Measurements from ENCODE around the gene SLC13A5.
A peak's percentile ranks its signal among the peaks of the same experiment; 100 is the strongest.
"Not testable (repeated sequence)": the region's sequence is repeated elsewhere in the genome, so short reads cannot be mapped to it uniquely, and the experiment has no call there.

The SLC13A5 gene

GRCh38 chr17:6711081-6711674, 2.0 kb downstream of the SLC13A5 start:
- DNase-seq (ENCODE audit: low read depth) = no peak

- no peak for DNase-seq (ENCODE audit: low read depth)
These were observed 2.9 kb downstream of the SLC13A5 start for GRCh38 chr17:6710317-6710716.

- no peak for DNase-seq (ENCODE audit: low read depth)
These were observed 4.7 kb downstream of the SLC13A5 start for GRCh38 chr17:6708357-6708961.

- no peak for DNase-seq (ENCODE audit: low read depth)
These were observed 6.2 kb downstream of the SLC13A5 start for GRCh38 chr17:6706996-6707395.

GRCh38 chr17:6706499-6706898, 6.7 kb downstream of the SLC13A5 start:
- DNase-seq (ENCODE audit: low read depth) = no peak

GRCh38 chr17:6704470-6705052, 8.6 kb downstream of the SLC13A5 start:
- no peak for DNase-seq (ENCODE audit: low read depth)

- no peak for DNase-seq (ENCODE audit: low read depth)
These were observed 9.4 kb downstream of the SLC13A5 start for GRCh38 chr17:6703751-6704150.

- DNase-seq (ENCODE audit: low read depth) = no peak
These were observed 10.5 kb downstream of the SLC13A5 start for GRCh38 chr17:6702567-6703215.

GRCh38 chr17:6701719-6702118, 11.4 kb downstream of the SLC13A5 start:
- DNase-seq (ENCODE audit: low read depth) = peak; percentile 8

- no peak for DNase-seq (ENCODE audit: low read depth)
These were observed 12.2 kb downstream of the SLC13A5 start for GRCh38 chr17:6700948-6701307.

GRCh38 chr17:6699997-6700947, 12.9 kb downstream of the SLC13A5 start:
- DNase-seq (ENCODE audit: low read depth) = no peak

DNA sequence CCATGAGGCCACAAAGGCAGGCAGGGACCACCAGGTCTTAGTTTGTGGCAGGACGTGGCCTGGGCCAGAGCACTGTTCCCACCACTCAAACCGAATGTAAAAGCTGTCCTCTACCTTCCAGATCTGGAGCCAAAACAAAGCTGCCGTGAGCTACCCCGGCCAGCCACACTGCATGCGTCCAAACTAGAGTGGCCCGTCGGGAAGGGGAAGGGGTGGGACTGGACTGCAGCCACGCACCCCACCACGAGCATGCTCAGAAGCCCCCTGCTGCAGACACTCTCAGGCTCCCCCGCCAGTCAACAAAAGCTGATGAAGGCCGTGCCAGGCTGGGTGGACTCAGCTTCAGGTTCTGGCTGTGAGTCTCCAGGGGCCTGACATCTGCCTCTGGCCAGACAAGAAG, 15.2 kb downstream of the SLC13A5 start:
- DNase-seq (ENCODE audit: low read depth) = no peak

GRCh38 chr17:6696906-6697305, 16.3 kb downstream of the SLC13A5 start:
- no peak for DNase-seq (ENCODE audit: low read depth)

DNA sequence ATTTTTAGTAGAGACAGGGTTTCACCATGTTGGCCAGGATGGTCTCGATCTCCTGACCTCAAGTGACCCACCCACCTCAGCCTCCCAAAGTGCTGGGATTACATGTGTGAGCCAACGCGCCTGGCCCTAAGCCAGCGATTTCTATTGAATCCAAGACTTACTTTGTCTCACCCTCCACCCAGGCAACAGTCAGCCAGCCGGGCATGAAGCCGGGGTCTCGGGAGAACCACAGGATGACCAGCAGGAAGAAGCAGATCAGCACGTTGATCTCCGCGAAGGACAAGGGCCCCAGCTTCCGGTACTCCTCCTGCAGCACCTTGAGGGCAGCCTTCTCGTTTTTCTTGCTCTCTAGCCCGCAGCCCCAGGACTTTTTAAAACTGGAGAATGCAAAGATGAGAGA, 17.6 kb downstream of the SLC13A5 start:
- DNase-seq (ENCODE audit: low read depth) = no peak

DNA sequence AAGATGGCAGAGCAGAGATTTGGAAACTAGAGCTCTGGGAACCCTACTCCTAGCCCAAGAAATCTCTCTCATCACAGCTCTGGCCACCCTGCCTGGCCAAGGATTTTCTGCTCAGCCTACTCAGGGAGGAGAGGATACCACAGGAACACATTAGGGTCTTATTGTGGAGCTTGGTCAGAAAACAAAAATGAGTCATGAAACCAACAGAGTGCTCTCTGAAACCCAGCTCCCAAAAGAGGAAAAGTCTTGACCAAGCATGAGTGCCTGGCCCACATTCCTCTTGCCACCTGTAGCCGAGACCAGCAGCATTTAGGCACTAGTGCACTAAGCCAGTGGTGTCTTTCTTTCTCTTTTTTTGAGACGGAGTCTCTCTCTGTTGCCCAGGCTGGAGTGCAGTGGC, 18.1 kb downstream of the SLC13A5 start:
- DNase-seq (ENCODE audit: low read depth) = no peak

GRCh38 chr17:6691958-6692357, 21.2 kb downstream of the SLC13A5 start:
- DNase-seq (ENCODE audit: low read depth) = not testable (repeated sequence)

- DNase-seq (ENCODE audit: low read depth) = no peak
These were observed 21.6 kb downstream of the SLC13A5 start for GRCh38 chr17:6691546-6691945.

DNA sequence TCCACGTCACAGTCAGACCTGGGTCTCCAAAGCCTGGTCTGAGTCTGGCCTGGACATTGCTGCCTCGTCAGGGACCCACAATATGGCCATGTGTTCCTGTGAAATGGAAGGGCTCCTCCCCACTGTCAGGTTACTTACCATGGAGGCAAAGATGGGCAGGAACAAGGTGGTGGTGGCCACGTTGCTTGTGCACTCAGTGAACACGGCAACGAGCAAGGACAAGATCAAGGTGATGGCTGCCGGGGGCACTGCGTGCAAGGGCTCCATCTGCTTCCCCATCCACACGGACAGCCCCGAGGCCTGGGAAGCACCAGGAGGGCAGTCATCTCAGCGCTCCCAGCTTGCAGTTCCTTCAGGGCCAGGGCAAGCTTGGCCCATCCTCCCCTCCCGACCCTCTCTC, 22.5 kb downstream of the SLC13A5 start:
- DNase-seq (ENCODE audit: low read depth) = no peak

GRCh38 chr17:6688944-6689343, 24.2 kb downstream of the SLC13A5 start:
- DNase-seq (ENCODE audit: low read depth) = no peak

DNA sequence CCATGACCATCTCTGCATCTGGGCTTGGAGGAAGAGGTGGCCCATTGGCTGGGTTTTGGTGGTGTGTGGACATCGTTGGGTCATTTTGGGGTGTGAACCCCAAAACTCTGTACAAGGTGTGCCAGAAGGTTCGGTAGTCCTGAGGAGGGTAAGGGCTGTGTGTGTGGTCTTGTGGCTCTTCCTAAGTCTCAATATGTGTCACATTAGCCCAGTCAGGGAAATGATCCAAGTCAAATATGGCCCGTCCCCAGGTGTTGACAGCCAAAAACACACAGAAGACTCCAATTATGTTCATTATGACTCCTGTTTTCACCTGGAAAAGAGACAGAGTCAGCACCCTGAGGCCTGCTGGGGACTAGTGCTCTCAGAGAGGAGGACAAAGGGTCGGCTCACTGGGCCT, 27.1 kb downstream of the SLC13A5 start:
- DNase-seq (ENCODE audit: low read depth) = no peak

DNA sequence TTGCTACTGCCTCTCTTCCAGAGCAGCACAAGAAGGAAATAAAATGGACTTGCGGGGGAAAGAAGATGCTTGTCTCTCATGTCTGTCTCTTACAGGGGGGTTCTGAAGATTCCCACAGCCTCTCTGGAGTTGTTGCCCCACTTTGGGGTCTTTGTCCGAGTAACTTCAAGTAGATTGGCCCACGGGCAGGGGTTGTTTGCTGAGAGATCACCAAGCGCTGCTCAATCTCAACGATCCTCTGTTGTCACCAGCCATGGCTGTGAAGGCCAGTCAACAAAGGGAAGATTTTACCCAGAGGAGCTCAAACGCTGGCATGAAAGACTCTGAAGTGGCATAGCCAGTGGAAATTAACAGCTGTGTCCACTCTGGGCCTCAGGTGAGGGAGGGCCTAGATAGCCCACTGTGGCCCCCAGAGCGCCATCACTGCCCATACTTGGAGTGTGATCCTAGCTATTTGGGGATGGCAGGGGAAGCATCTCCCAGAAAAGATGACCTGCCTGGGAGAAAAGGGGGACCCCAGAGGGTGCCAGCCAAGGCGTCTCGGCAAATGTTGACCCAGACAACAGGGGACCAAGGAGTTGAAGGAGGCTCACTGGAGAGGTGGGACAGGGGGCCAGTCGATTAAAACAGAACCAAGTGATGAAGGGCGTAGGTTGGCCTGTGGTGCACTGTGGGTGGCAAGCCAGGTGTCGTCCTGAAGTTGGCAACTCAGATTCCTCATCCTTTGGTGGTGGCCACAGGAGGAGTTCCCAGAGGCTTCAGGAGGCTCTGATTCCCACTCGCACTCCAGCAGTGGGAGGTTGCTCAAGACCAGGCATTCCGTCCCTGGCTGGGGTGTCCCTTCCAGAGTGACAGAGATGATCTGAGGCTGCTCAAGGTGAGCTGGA, 28.0 kb downstream of the SLC13A5 start:
- no peak for DNase-seq (ENCODE audit: low read depth)
